ENCODE measurements around the gene HCFC1. TPM values are rescaled to one million over a fixed set of nuclear protein-coding genes. Genes with fewer than 3 reads are reported as not detected.

HCFC1 gene
- total and polyA plus RNA-seq, 3 donors from 2014 or later: 32.3 to 115 (median 102) TPM

DNA sequence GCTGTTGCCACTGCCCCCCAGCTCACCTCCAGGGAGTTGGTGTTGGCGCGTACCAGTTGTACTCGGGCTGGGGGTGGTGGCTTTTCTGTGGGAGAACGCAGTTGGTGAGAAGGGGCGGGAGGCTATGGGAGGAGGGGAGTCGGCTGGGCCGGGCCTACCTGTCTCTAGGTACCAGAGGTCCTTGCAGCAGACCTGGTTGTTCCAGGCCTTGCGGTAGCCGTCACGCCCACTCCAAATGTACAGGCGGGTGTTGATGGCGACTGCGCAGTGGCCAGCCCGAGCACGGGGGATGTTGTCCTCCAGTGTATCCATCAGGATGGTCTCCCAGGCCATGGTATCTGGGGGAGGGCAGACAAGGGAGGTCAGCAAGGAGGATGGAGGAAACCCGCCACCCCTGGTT, 11.5 kb downstream of the HCFC1 start:
- no peaks in the 10 kb centered on the region for H3K9me3 ChIP-seq
- H3K4me1 ChIP-seq: peaks cover 5% of the 10 kb centered on the region
- H3K4me3 ChIP-seq: no peak overlapping the region
- TF ChIP-seq, protein P1, sequence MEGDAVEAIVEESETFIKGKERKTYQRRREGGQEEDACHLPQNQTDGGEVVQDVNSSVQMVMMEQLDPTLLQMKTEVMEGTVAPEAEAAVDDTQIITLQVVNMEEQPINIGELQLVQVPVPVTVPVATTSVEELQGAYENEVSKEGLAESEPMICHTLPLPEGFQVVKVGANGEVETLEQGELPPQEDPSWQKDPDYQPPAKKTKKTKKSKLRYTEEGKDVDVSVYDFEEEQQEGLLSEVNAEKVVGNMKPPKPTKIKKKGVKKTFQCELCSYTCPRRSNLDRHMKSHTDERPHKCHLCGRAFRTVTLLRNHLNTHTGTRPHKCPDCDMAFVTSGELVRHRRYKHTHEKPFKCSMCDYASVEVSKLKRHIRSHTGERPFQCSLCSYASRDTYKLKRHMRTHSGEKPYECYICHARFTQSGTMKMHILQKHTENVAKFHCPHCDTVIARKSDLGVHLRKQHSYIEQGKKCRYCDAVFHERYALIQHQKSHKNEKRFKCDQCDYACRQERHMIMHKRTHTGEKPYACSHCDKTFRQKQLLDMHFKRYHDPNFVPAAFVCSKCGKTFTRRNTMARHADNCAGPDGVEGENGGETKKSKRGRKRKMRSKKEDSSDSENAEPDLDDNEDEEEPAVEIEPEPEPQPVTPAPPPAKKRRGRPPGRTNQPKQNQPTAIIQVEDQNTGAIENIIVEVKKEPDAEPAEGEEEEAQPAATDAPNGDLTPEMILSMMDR (IDR thresholded peaks at IDR 0.05): no peak
- TF ChIP-seq POLR2A (IDR thresholded peaks at IDR 0.05): no peak
- no peaks in the 10 kb centered on the region for H3K27me3 ChIP-seq
- H3K27ac ChIP-seq: no peak overlapping the region
- intact Hi-C loops (cut with DNase I; ENCODE audit: low total_unique reads): no loop called here
- WGBS, 2 donors: 89 to 91% methylated on average over 1 to 16 of the region's 16 CpGs
- DNase-seq: no peak
- H3K36me3 ChIP-seq (ENCODE audit: low read depth, missing control alignments): no peaks in the 10 kb centered on the region

DNA sequence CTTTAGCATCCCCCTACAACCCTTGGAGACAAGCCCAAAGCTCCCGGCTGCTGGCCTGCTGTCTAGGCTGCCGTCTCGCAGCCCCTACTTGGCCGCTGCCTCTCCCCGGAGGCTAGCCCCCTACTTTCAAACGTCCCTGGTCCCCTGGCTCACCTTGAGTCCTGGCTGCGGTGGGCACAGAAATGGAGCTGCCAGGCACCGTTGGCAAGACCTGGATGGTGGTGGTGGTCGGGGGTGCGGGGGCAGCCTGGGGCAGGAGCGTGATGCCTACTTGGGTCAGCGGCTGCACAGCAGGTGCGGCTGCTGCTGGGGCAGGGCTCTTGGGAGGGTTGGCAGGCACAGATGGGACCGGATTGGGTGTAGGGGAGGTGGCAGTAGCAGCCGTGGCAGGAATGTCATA, 12.0 kb downstream of the HCFC1 start:
- 94% methylated on average over 14 of the region's 15 CpGs; no CpG with 5 or more reads in 1 of the 2 donors for WGBS, 2 donors
- intact Hi-C loops (cut with DNase I; ENCODE audit: low total_unique reads): loop anchor here (10.0 kb wide), 1 partner anchor 195 kb away; the partner anchor contains the start of gene PLXNB3
- peaks cover 1% of the 10 kb centered on the region for H3K4me1 ChIP-seq
- TF ChIP-seq, protein P1 (IDR thresholded peaks at IDR 0.05): no peak
- TF ChIP-seq POLR2A (IDR thresholded peaks at IDR 0.05): no peak
- H3K4me3 ChIP-seq: no peak overlapping the region
- no peaks in the 10 kb centered on the region for H3K9me3 ChIP-seq
- H3K27ac ChIP-seq: no peak overlapping the region
- H3K36me3 ChIP-seq (ENCODE audit: low read depth, missing control alignments): no peaks in the 10 kb centered on the region
- no peak for DNase-seq
- H3K27me3 ChIP-seq: no peaks in the 10 kb centered on the region

DNA sequence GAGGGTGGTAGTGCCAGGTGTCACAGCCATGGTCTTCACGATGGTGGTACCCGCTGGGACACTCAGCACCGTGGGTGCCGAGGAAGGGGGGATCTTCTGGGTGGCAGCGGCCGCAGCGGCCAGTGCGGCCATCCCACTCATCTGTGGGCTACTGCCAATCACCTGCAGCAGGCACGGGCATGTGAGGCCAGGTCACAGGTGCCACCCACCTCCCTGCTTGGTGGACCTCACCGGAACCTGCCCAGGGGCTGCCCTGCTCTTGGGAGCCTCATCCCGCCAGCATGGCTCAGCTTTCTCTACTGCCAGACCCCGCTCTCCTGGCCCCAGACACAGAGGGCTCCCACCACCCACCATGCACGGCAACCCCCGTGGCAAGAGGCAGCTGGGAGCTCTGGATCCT, 13.0 kb downstream of the HCFC1 start:
- no peaks in the 10 kb centered on the region for H3K4me1 ChIP-seq
- WGBS, 2 donors: 93 to 100% methylated on average over 1 to 3 of the region's 14 CpGs
- no peak overlapping the region for H3K27ac ChIP-seq
- intact Hi-C loops (cut with DNase I; ENCODE audit: low total_unique reads): loop anchor here (10.0 kb wide), 1 partner anchor 194 kb away; the partner anchor contains the start of gene PLXNB3
- H3K27me3 ChIP-seq: no peaks in the 10 kb centered on the region
- no peak for TF ChIP-seq POLR2A (IDR thresholded peaks at IDR 0.05)
- TF ChIP-seq, protein P1 (IDR thresholded peaks at IDR 0.05): no peak
- H3K4me3 ChIP-seq: no peak overlapping the region
- H3K9me3 ChIP-seq: no peaks in the 10 kb centered on the region
- no peaks in the 10 kb centered on the region for H3K36me3 ChIP-seq (ENCODE audit: low read depth, missing control alignments)
- no peak for DNase-seq

DNA sequence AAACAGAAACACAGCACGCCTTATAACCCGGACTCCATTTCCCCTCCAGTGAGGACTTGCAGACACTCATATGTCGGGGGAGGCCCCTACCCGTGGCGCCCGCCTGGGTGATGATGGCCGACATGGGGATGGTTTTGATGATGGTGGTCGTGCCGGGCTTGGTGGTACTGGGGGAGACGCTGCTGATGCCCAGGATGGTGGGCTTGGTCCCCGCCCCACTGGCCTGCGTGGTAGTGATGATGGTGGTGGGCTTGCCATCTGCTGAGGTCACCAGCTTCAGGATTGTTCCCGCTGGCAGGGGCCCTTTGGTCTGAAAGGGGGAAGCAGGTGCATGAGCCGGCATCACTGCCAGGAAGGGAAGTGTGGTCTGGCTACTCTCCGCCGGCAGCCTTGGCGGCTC, 14.4 kb downstream of the HCFC1 start:
- Histone ChIP-seq H3K9me3 (no peaks in the 10 kb centered on the region), H3K4me3 (no peak overlapping the region), H3K27ac (no peak overlapping the region), H3K4me1 (no peaks in the 10 kb centered on the region), H3K36me3 (ENCODE audit: low read depth, missing control alignments) (no peaks in the 10 kb centered on the region), H3K27me3 (no peaks in the 10 kb centered on the region)
- 88 to 92% methylated on average over 7 to 16 of the region's 17 CpGs for WGBS, 2 donors
- no peak for TF ChIP-seq POLR2A (IDR thresholded peaks at IDR 0.05)
- TF ChIP-seq, protein P1 (IDR thresholded peaks at IDR 0.05): no peak
- DNase-seq: no peak
- intact Hi-C loops (cut with DNase I; ENCODE audit: low total_unique reads): loop anchor here (10.0 kb wide), 1 partner anchor 192 kb away; the partner anchor contains the start of gene PLXNB3

Data from testis (tissue), 3 donors.